Measurements from ENCODE around the gene SYNJ1. TPM values are rescaled to one million over a fixed set of nuclear protein-coding genes. Genes with fewer than 3 reads are reported as not detected.
A peak's percentile ranks its signal among the peaks of the same experiment; 100 is the strongest.

The SYNJ1 gene
- total and polyA plus RNA-seq, 2 of the 13 experiments (the other 11 are each of a cell fraction or from before 2014, with no cell fraction given) = 2.0 to 2.7 TPM

- no peak for TF ChIP-seq ZBTB8A (CRISPR knock-in tag; IDR thresholded peaks at IDR 0.05; ENCODE audit: borderline replicate concordance, low read depth)
- peak; percentile 91 for TF ChIP-seq ZSCAN31 (CRISPR knock-in tag; IDR thresholded peaks at IDR 0.05; ENCODE audit: low read depth)
- no peak for TF ChIP-seq ATF1 (CRISPR knock-in tag; IDR thresholded peaks at IDR 0.05)
- TF ChIP-seq TEAD3 (CRISPR knock-in tag; optimal IDR thresholded peaks at IDR 0.05; ENCODE audit: borderline replicate concordance) = peak; percentile 98
- TF ChIP-seq ELK4 (CRISPR knock-in tag; IDR thresholded peaks at IDR 0.05; ENCODE audit: borderline replicate concordance) = no peak
- TF ChIP-seq SOX6 (IDR thresholded peaks at IDR 0.05) = no peak
- TF ChIP-seq SOX6 (CRISPR knock-in tag; IDR thresholded peaks at IDR 0.05) = peak; percentile 54
- TF ChIP-seq ATF6 (CRISPR knock-in tag; conservative IDR thresholded peaks at IDR 0.05) = peak; percentile 57; the same call in 1 of the 2 replicates
- TF ChIP-seq, protein P1, sequence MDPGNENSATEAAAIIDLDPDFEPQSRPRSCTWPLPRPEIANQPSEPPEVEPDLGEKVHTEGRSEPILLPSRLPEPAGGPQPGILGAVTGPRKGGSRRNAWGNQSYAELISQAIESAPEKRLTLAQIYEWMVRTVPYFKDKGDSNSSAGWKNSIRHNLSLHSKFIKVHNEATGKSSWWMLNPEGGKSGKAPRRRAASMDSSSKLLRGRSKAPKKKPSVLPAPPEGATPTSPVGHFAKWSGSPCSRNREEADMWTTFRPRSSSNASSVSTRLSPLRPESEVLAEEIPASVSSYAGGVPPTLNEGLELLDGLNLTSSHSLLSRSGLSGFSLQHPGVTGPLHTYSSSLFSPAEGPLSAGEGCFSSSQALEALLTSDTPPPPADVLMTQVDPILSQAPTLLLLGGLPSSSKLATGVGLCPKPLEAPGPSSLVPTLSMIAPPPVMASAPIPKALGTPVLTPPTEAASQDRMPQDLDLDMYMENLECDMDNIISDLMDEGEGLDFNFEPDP (CRISPR knock-in tag; conservative IDR thresholded peaks at IDR 0.05) = peak; percentile 95; the same call in 1 of the 2 replicates
- peak; percentile 58; the same call in 1 of the 2 replicates for TF ChIP-seq BRCA1 (CRISPR knock-in tag; IDR thresholded peaks at IDR 0.05)
- 0 out of 2 replicates have a peak, but pooled peaks have one; percentile 61 for TF ChIP-seq ZNF530 (CRISPR knock-in tag; IDR thresholded peaks at IDR 0.05; ENCODE audit: low read depth)
- no peak for TF ChIP-seq ZBTB1 (CRISPR knock-in tag; IDR thresholded peaks at IDR 0.05; ENCODE audit: borderline replicate concordance)
- TF ChIP-seq TGIF2 (CRISPR knock-in tag; IDR thresholded peaks at IDR 0.05) = peak; percentile 98
- peak; percentile 83 for TF ChIP-seq ZNF772 (CRISPR knock-in tag; IDR thresholded peaks at IDR 0.05)
- TF ChIP-seq HES4 (CRISPR knock-in tag; IDR thresholded peaks at IDR 0.05; ENCODE audit: borderline replicate concordance) = peak; percentile 89; the same call in 1 of the 2 replicates
- 0 out of 2 replicates have a peak, but pooled peaks have one; percentile 12 for TF ChIP-seq ZKSCAN8 (CRISPR knock-in tag; IDR thresholded peaks at IDR 0.05; ENCODE audit: borderline replicate concordance)
Measured at GRCh38 chr21:32727687-32728455, at the start of gene SYNJ1 (continued).
